GM12864 (cell line): ENCODE data around the gene ARHGAP8.
"Not testable (repeated sequence)": the region's sequence is repeated elsewhere in the genome, so short reads cannot be mapped to it uniquely, and the experiment has no call there.

ENCODE experiments used
- DNase-seq: peaks from one replicate; pipeline ENCODE4 v3.0.0-alpha.2; 2011; ENCODE audit warnings: low read depth
- H3K4me3 ChIP-seq: 2 replicates; pipeline ENCODE4 v1.5.1; 2011; ENCODE audit warnings: mild to moderate bottlenecking, low read depth, low read length, control low read depth
- TF ChIP-seq, protein P1 (sequence below): IDR thresholded peaks from 2 replicates; pipeline ENCODE4 v1.5.1; 2011; ENCODE audit warnings: low read depth, mild to moderate bottlenecking, moderate library complexity, low read length, control low read depth, inconsistent platforms; ENCODE audit errors: missing control alignments

ARHGAP8 gene

DNA sequence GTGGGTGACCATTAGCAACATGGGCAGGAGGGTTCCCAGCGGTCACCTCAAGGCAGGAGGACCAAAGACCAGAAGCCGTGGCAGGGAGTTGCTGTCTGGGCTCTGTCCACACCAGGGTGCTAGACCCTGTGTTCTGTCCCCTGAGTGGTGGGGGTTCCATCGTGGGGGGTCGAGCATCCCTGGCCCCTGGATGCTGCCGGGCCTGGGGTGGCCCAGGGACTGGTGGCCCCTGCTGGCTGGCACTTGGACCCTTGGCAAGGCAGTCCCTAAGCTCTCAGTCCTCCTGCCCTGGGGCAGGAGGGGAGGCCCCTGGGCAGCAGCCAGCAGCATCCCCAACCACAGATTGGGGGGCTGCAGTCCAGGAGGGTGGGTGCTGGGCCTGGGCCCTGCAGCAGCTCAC lies 13.4 kb upstream of the ARHGAP8 start:
- TF ChIP-seq, protein P1, sequence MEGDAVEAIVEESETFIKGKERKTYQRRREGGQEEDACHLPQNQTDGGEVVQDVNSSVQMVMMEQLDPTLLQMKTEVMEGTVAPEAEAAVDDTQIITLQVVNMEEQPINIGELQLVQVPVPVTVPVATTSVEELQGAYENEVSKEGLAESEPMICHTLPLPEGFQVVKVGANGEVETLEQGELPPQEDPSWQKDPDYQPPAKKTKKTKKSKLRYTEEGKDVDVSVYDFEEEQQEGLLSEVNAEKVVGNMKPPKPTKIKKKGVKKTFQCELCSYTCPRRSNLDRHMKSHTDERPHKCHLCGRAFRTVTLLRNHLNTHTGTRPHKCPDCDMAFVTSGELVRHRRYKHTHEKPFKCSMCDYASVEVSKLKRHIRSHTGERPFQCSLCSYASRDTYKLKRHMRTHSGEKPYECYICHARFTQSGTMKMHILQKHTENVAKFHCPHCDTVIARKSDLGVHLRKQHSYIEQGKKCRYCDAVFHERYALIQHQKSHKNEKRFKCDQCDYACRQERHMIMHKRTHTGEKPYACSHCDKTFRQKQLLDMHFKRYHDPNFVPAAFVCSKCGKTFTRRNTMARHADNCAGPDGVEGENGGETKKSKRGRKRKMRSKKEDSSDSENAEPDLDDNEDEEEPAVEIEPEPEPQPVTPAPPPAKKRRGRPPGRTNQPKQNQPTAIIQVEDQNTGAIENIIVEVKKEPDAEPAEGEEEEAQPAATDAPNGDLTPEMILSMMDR: no peak
- DNase-seq: no peak
- no peak overlapping the region for H3K4me3 ChIP-seq

DNA sequence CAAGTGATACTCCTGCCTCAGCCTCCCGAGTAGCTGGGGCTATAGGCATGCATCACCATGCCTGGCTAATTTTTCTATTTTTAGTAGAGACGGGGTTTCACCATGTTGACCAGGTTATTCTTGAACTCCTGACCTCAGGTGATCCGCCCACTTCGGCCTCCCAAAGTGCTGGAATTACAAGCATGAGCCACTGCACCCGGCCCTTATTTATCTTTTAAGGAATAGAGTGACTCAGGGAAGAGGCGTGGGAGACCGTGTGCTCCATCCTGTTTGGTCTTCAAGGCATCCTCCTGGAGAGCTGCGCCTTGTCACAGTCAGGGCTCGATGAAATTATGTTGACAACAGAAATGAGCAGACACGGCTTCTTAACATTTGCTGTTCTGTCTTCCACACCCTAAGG lies 12.7 kb upstream of the ARHGAP8 start:
- not testable (repeated sequence) for H3K4me3 ChIP-seq, DNase-seq

DNA sequence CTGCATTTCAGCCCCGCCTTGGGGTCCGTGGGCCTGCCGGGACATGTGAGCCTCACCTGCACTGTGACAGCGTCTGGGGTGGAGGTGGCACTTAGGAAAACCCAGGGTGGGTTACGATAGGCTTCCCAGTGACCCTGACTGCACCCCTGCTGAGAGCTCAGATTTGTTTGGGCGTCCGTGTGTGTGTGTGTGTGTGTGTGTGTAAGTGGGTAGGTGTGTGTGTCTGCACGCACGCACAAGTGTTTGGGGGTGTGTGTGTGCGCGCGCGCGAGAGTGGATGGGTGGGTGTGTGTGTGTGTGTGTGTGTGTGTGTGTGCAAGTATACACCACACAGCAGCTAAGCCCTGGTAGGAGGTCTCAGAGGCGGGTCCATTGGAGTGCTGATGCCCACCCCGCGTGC lies 12.1 kb upstream of the ARHGAP8 start:
- TF ChIP-seq, protein P1: no peak
- H3K4me3 ChIP-seq: no peak overlapping the region
- no peak for DNase-seq

DNA sequence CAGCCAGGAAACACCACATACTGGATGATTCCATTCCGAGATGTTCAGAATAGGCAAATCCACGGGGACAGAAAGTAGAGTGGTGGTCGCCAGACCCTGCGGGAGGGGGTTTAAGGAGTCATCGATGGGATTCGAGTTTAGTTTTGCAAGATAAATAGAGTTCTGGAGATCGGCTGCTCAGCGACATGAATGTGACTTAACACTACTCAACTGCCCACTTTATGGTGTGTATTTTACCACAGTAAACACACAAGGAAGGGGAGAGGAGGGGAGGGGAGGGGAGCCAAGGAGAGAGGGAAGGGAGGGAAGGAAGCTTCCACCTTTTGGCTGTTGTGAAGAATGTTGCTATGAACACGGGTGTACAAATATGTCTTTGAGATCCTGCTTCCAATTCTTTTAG lies 10.4 kb upstream of the ARHGAP8 start:
- no peak overlapping the region for H3K4me3 ChIP-seq
- no peak for DNase-seq
- TF ChIP-seq, protein P1: no peak

GRCh38 chr22:44743247-44743646 lies 9.1 kb upstream of the ARHGAP8 start:
- no peak for DNase-seq
- TF ChIP-seq, protein P1: no peak
- H3K4me3 ChIP-seq: no peak overlapping the region

GRCh38 chr22:44743804-44744211 lies 8.6 kb upstream of the ARHGAP8 start:
- TF ChIP-seq, protein P1: no peak
- no peak for DNase-seq
- no peak overlapping the region for H3K4me3 ChIP-seq

DNA sequence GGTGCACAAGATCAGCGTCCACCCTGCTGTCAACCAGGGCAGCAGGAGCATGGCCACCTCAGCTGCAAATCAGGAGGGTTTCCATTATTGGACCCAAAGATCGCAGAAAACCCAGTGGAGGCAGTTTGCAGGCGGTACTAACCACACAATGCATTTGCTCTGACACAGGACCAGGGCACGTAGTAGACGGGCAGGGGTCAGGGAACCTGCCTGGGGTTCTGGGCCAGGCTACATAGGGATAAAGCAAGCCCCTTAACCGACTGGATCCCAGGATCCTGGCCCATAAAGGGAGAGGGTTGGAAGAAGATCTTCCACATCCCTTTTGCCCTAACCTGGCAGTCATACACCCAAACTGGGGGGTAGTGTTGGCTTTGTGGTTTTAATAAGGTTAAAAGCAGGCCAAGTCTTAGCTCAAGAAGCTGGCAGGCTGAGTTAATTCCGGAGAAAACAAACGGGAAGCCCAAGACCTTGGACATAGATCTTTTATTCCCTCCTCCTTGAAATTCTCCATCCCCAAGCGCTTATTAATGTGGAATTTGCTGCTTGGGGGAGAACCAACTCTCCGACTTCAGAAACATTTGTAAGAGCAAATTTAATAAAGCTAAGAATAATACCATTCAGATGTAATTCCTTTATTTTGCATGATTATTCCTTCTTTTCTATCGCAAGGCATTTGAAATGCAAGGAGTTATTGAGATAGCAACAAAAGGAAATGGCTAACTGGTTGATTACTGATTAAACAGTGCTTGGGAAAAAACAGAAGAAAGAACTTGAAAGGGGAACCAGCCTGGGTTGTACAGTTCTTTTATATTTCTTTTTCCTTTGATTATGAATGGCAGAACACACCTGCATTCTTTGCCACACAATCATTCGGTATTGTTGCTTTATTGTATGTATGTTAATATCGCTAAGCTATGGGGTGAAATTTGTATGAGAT lies 6.3 kb upstream of the ARHGAP8 start:
- no peak overlapping the region for H3K4me3 ChIP-seq
- no peak for DNase-seq
- TF ChIP-seq, protein P1: no peak

- not testable (repeated sequence) for H3K4me3 ChIP-seq, DNase-seq
These were observed 4.6 kb upstream of the ARHGAP8 start for GRCh38 chr22:44747784-44748127.
